T-helper 22 cell (primary cell): ENCODE data around the gene SMIM7.
"Not testable (repeated sequence)": the region's sequence is repeated elsewhere in the genome, so short reads cannot be mapped to it uniquely, and the experiment has no call there.

Experiments
- DNase-seq: peaks from one replicate; pipeline ENCODE4 v3.0.0-alpha.2; 2020; ENCODE audit warnings: low read depth

SMIM7 gene

DNA sequence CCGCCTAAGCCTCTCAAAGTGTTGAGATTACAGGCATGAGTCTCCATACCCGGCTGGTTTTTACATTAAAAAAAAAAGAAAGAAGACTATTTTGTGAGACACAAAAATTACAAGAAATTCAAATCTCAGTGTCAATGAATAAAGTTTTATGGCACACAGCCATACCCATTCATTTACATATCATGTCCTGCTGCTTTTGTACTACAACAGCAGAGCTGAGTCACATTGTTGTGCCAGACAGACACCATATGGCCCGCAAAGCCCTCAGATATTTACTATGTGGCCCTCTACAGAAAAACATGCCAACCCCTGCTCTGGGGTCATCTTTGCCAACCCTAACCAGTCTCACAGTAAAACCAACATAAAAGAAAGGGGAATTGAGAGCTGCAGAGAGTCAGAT is 5.3 kb downstream of the SMIM7 start:
- no peak for DNase-seq

DNA sequence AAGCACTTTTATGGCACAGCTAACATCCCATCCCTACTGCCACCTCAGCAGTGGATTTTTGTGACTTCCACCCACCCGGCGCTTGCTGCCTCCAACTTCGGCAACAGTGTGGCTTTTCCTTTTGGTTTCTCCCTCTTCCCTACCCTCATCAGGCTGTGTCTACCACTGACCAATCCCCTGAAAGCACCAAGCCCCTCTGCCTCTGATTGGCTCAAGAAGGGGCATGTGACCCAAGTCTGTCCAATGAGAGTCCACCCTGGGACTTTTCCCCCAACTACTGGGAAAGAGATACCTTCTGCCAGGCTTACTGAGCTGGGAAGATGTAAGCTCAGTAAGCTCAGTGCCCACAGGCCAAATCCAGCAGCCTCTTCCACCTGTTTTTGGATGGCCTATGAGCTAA is 5.8 kb downstream of the SMIM7 start:
- DNase-seq, result no peak

DNA sequence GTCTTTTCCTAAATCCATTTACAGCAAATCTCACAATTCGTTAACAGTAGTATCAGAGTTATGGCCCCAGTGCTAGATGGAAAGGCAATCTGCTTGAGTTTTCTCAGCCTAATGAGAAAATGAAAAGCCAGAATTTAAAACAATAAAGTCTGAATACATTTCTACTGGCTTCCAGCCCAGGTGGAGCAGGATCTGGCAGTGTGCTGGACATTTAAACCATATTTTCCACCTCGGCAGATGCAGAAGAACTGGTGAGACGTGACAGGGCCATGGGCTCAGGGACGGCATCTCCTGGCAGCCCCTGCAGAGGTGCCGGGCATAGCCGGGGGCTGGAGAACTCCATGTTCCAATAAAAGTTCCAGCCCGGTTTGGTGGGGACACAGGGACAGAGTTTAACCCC is 7.1 kb downstream of the SMIM7 start:
- no peak for DNase-seq

DNA sequence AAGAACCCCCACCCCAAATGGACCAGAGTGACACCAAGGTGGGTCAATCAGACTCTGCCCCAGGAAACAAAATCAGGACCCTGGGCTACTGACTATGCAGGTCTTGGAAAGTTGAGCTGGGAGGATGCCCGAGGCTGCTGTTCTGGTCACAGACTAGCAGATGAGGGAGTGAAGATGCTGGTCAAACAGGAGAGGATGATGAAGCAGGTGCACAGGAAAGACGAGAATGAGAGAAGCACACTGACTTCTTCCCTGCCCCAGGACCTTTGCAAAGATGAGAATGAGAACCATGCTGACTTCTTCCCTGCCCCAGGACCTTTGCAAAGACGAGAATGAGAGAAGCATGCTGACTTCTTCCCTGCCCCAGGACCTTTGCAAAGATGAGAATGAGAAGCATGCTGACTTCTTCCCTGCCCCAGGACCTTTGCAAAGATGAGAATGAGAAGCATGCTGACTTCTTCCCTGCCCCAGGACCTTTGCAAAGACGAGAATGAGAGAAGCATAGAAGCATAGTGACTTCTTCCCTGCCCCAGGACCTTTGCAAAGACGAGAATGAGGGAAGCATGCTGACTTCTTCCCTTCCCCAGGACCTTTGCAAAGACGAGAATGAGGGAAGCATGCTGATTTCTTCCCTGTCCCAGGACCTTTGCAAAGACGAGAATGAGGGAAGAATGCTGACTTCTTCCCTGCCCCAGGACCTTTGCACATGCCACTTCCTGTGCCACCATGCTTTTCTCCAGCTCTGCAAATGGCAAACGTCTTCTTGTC is 8.3 kb downstream of the SMIM7 start:
- not testable (repeated sequence) for DNase-seq

DNA sequence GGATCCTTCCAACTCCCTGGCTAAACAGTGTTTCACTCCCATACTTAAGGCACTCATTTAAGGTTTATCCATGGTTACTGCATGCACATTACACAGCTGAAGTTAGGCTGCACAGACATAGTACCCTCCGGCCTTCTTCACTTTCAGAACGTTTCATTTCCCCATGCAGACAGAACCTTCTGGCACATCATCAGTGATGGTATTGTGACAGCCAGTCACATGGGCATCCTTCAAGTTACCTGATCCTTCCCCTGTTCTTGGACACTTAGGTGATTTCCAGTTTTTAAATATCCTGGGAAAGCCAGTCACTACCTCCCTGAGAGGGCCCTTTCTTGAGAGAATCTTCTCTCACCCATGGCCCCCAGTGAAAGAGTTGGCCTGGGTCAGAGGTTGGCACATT is 9.1 kb downstream of the SMIM7 start:
- no peak for DNase-seq

DNA sequence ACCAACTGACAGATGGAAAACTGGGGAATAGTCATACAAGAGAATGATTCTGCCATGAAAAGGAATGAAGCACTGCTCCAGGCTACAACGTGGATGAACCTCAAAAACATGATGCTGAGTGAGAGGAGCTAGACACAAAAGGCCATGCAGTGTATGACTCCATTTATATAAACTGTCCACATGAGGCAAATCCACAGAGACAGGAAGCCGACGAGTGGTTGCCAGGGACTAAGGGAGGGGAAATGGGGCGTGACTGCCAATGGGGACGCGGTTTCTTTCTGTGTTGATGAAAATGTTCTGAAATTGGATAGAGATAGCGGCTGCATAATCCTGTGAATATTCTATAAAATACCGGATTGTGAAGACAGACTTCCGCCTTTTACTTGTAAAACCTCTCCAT is 10.2 kb downstream of the SMIM7 start:
- DNase-seq, result no peak

DNA sequence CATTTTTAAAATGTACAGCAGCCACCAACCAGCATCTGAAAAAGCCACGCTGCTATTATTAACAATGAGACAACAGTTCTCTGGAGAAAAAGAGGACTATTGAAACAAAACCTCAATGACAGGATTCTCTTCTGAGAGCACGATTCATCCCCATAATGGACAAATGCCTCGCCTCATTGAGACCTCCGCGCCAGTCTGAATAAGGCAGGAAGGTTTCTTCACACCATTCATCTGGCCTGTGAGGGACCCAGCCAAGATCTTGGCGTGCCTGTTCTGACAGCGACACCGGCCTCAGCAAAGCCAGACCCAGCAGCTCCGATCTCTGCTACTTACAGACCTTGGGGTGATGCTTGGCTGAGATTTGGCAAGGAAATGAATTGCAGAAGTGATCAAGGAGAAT is 14.8 kb downstream of the SMIM7 start:
- no peak for DNase-seq

DNA sequence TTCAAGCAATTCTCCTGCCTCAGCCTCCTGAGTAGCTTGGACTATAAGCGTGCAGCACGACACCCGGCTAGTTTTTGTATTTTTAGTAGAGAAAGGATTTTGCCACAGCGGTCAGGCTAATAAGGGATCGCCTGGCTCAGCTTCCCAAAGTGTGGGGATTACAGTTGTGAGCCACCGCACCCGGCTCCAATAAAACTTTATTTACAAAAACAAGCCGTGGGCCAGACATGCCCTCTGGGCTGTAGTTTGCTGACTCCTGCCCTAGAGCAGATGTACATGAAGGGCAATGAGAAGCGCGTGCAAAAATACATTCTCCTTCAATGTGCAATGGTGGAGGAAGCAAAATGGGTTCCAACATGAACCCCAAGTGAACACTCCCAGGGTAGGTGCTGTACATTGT is 18.2 kb downstream of the SMIM7 start:
- no peak for DNase-seq

DNA sequence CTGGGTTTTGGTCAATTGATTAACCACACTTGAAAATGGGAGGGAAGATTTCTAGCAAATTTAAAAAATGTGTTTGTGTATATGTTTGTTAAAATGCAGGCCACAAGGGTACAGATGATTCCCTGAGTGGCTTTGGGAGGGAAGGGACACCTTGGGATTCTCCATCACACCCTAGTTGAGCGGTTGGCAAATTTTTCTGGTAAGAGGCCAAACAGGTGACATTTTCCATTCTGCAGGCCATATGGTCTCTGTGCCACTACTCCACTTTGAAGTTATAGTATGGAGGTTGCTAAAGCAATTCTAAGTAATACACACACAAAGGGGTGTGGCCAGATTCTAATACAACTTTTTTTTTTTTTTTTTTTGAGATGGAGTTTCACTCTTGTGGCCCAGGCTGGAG is 19.0 kb downstream of the SMIM7 start:
- no peak for DNase-seq

DNA sequence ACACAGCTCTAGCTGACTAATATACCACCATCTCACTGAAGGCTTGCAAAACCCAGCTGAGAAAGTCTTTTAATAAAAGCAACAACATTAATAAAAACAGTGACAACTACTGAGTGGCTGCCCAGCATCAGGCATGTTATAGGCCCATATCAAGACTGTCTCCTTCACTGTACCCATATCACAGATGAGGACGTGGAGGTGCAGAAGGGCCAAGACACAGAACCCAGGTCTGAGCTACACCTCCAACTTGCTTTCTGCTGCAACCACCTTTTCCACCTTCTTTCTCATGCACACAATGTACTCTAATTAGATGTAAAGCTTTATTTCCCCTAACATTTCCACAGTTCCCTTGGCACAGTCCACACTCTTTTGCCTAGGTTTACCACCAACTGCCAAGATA is 21.3 kb downstream of the SMIM7 start:
- DNase-seq, result no peak

DNA sequence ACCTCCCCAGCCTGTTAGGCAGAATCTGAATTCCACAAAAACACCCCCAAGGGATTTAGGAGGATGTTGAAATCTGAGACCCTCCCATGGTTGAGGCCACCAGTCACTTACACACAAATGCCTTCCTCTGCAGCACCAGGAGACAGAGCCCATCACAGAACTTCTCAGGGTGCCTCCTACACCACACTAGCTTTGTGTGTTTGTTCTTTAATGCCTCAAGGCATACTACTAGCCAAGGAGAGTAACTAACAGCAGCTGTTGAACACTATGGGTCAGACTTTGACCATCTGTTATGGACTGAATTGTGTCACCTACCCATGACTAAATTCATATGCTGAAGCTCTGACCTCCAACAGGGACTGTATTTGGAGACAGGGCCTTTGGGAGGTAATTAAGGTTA is 22.4 kb downstream of the SMIM7 start:
- DNase-seq, result no peak

DNA sequence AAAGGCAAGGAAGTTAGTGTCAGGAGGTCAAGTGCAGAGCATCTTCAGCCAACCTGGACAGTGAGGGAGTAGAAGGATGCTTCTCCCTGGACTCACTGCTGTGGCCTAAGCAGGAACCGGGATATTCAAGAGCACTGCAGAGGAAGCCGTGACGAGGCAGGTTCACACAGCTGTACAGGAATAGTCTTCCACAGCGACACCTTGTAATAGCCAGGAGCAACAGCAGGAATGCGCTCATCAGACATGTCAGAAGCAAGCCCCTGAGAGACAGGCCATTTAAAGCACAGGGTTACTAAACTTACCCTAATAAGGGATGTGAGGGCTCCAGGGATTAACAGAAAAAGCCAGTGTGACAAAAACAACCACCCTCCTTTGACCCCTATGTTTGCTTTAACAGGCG is 28.5 kb downstream of the SMIM7 start:
- no peak for DNase-seq

DNA sequence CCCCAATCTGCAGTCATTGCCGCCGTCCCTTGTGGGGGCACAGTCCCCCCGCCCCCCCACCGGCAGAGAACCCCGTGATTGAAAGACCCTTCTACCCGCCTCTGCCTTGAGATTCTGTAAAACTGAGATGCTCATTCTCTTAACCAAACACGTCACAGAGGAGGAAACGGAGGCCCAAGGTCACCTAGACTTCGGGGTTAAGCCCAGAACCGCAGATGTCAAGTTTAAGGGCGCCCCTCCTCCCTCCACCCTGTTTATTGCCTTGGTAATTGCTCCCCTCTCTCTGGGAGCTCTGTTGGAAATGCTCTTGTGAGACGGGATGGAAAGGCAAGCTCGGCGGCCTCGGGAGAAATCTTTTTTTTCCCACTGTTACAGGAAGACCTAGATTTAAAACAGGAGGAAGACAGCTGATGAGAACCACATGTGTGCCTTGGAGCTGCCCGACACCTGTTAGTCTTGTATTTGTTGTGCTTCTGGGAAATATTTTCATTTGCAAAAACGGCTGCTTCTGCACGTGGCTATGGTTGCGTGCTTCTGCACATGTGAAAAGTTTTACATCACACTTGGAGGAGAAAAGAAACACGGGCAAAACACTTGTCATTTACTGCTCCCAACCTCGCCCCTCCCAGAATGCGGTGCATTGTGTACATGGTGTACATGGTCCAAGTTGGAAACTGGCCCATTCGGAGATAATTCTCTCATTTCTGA is 30.8 kb downstream of the SMIM7 start:
- DNase-seq, result no peak

DNA sequence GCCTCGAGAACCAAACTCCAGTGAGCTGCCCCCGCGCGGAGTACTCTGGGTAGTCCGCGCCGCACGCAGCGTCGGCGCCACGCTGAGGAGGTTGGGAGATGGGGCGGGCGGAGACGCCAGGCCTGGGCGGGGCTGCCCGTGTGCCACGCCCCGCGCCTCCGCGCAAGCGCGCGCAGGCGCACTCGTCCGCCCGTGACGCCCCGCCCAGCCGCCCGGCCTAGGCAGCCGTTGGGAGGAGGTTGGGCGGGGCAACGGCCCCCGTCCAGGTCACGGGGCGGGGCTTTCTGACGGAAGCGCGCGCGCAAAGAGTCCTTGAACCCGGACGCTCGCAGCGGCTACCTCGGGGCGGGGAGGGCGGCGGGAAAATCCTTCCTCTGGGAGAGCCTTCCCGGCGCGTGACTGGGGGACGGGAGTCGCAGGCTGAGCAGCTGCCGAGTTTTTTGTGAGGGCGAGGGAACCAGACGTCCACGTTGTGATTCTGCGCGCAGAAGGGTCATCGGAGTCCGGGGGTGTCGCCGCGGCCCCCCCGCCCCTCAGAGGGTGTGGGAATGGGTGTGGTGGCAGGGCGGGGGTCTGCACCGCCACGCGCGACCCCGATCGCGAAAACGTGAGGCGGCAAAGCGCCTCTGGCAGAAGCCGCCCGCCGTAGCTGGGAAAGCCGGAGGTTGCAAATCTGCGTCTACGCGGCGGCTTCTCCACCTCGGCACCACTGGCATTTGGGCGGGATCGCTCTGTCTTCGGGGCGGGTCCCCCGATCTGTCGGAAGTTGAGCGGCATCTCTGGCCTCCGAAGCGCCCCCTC is 31.6 kb downstream of the SMIM7 start, which contains the start of gene MED26:
TSS of gene MED26 (minus strand) at position 22 of the 801 bp plus-strand sequence. CDS start 261 bp downstream, outside the sequence.
- DNase-seq, result peak; percentile 87

DNA sequence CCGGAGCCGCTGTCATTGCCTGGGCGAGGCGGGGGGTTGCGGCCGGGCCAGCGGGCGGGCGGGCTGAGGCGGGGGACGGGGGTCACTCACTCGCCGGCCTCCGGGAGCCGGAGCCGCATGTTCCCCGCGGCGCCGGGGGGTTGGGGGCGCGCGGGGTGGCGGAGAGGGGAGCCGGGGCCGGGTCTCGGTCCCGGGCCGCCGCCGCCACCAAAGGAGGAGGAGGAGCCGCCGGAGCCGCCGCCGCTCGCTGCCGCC is 32.1 kb downstream of the SMIM7 start:
- DNase-seq, result no peak

DNA sequence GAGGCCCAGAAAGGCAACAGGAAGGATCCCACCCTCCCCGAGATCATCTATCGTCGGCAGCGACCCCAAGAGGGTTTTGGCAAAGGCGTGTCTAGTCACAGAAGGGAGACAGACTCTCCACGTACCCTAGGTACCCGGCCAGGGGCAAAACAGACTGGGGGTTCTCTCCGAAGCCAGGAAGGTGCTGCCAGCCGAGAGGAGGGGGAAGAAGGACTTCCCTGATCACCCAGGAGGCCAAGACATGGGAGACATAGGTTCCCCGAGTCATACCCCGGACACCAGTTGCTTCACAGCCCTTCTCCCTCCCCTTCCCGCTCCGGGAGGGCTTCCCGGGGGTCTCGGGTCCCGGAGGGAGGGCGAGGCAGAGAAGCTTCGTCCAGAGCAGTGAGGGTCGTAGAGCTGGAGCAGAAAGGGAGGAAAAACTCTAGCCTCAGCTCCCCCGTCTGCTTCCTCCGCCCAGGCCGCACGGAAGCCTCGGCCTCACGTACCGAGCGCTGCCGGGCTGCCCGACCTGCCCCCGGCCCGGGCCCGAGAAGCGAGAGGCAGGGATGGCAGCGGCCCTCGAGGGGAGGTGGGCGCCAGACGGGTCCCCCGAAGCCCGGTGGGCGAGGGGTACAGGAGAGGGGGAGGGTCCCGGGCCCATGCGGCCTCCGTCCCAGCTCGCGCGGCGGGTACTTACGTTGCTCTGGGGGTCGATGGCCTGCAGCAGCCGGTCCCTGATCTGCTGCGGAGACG is 32.6 kb downstream of the SMIM7 start:
- DNase-seq, result peak; percentile 4

DNA sequence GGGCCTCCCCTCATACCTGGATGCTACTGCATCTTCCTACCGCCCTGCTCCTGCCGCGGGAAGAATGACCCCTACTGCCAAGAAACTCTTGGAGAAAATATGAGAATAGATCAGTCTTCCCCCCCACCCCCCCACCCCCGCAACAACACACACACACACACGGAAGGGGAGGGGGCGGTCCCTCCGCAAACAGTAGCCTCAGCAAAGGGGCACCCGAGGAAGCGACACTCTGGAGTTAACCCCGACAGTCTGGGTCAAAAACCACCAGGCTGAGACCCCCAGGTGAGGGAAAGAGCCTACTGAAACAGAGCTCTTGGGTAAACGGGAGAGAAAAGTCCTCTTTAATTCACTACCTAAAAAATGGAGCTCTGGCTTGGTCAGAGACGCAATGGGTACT is 33.1 kb downstream of the SMIM7 start:
- DNase-seq, result no peak

DNA sequence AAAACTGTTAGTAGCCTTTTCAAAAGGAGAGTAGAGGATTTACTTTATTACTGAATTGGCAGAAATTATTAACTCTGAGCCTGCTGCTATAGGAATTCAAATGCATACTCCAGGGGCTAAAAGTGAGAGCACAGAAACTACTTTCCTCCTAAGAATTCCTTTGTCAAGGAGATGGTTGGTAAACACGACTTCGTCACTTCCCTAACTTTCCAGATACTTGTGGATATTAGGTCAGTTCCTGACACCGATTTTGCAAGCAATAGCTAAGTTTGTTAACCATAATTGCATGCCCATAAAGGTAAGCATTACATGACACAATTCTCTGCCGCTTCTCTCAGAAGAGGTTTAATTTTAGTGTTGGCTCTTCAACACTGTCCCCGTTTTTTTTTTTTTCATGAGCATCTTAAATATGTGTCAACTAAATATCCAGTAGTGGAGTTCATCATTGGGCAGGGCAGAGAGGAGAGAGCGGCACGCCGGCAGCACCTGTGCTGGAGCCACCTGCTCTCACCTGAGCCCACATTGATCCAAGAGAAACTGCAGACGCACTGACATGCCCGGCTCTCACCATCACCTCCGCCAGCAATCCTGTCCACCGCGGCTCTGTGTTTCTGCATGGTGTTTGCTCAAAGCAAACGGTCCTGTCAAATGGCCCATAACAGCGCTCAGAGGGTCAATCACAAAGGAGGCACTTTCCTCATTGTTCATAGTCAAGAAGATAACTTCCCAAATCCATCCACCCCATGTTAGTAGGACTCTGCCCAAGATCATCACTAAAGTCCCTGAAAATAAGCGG is 34.6 kb downstream of the SMIM7 start:
- DNase-seq, result no peak

DNA sequence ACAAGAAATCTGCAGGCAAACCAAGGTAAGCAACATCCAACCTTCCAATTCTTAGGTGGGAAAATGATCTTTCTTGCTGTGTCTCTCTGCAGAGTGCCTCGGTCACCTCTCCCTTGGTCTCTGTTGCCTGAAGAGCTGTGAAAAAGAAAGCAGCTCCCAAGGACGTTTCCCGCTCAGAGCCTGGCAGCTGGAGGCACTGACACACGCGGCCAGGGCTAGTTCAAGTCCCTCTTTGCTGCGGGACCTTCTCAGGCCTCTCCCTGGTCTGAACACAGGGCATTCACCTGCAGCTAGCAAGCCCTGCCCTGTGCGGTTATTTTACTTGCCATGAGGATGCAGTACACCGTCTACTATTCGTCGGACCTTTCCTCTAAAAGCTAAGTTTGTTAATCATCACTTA is 35.7 kb downstream of the SMIM7 start:
- DNase-seq, result no peak

DNA sequence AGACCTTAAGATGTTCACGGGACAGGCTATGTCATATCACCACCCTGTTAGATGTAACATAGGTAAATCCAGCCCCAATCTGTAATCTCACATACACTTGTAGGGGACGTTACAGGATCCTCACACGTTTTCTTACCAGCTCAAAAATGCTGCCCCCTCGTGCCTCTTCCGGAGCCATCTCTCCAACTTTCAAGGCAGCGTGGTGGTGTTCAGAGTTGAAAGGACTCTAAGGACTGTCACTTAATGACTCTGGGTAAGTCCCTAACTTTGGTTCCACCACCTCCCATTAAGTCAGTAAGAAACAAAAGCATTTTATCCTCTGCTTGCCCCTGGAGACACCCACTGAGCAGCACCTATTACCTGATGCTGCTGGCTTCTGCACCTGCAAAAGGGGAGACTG is 36.4 kb downstream of the SMIM7 start:
- no peak for DNase-seq

DNA sequence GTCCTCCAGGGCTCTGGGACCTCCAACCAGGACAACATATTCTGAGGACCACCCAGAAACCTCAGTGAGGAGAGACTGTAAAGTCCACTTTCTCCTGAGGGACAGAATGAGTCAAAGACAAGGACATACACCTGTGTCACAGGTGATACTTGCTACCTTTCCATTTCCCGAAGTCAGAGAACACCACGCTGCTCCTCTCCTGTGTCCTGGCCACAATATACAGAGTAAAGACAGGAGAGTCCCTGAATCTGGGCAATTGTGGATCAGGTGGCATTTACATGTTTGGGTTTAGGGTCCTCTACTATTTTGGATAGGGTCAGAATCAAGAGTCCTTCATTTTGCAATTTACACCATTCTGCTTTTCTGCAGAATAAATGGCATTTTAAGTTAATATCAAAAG is 36.9 kb downstream of the SMIM7 start:
- no peak for DNase-seq
